Liver (tissue), 3 donors: ENCODE results near the gene ABHD2.

Experiments used
- GABPA ChIP-seq, 2 donors: IDR thresholded peaks in 1 of 2; conservative IDR thresholded peaks in 1 of 2; 2 replicates each; pipeline ENCODE4 v1.6.1; 2016; ENCODE audit warnings: antibody characterized with exemption in 2 of 2, mild to moderate bottlenecking in 1 of 2, moderate library complexity in 1 of 2
- JUND ChIP-seq, 2 donors: IDR thresholded peaks; 2 replicates each; pipeline ENCODE4 v1.6.1; 2016; ENCODE audit warnings: antibody characterized with exemption in 2 of 2
- NR2F2 ChIP-seq: IDR thresholded peaks from 2 replicates; pipeline ENCODE4 v1.6.1; 2016; ENCODE audit warnings: antibody characterized with exemption
- RXRA ChIP-seq, 2 donors: IDR thresholded peaks; 2 replicates each; pipeline ENCODE4 v1.6.1; 2017 to 2018; ENCODE audit warnings: antibody characterized with exemption in 2 of 2, mild to moderate bottlenecking in 1 of 2
- SP1 ChIP-seq: IDR thresholded peaks from 2 replicates; pipeline ENCODE4 v1.6.1; 2018; ENCODE audit warnings: antibody characterized with exemption, mild to moderate bottlenecking
- TAF1 ChIP-seq: conservative IDR thresholded peaks from 2 replicates; pipeline ENCODE4 v1.6.1; 2016; ENCODE audit warnings: antibody characterized with exemption, mild to moderate bottlenecking
- YY1 ChIP-seq: IDR thresholded peaks from 2 replicates; pipeline ENCODE4 v1.6.1; 2016; ENCODE audit warnings: antibody characterized with exemption, mild to moderate bottlenecking
- TF ChIP-seq, protein P1 (sequence below): fragments of 150-350 bp; IDR thresholded peaks from 2 replicates; pipeline ENCODE4 v1.5.1; 2017; ENCODE audit warnings: improper control_type of control experiment, low read depth, low read length; ENCODE audit not compliant: missing input control
- TF ChIP-seq, protein P2 (sequence below): IDR thresholded peaks from 2 replicates; pipeline ENCODE4 v1.6.1; 2016; ENCODE audit warnings: antibody characterized with exemption
- TF ChIP-seq, protein P3 (sequence below): IDR thresholded peaks from 2 replicates; pipeline ENCODE4 v1.6.1; 2016; ENCODE audit warnings: antibody characterized with exemption, mild to moderate bottlenecking
- donor health status: healthy.
- donor health status: healthy.

GRCh38 chr15:89231832-89232231, 143.6 kb downstream of the ABHD2 start:
- TF ChIP-seq, protein P1, sequence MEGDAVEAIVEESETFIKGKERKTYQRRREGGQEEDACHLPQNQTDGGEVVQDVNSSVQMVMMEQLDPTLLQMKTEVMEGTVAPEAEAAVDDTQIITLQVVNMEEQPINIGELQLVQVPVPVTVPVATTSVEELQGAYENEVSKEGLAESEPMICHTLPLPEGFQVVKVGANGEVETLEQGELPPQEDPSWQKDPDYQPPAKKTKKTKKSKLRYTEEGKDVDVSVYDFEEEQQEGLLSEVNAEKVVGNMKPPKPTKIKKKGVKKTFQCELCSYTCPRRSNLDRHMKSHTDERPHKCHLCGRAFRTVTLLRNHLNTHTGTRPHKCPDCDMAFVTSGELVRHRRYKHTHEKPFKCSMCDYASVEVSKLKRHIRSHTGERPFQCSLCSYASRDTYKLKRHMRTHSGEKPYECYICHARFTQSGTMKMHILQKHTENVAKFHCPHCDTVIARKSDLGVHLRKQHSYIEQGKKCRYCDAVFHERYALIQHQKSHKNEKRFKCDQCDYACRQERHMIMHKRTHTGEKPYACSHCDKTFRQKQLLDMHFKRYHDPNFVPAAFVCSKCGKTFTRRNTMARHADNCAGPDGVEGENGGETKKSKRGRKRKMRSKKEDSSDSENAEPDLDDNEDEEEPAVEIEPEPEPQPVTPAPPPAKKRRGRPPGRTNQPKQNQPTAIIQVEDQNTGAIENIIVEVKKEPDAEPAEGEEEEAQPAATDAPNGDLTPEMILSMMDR: no peak
- TF ChIP-seq TAF1 (no peak), JUND (IDR thresholded peaks at IDR 0.05) (no peak), GABPA (IDR thresholded peaks at IDR 0.05 in 1 of 2, conservative IDR thresholded peaks at IDR 0.05 in 1 of 2) (no peak), RXRA (IDR thresholded peaks at IDR 0.05) (no peak), NR2F2 (no peak), YY1 (no peak), SP1 (no peak)
- TF ChIP-seq, protein P2, sequence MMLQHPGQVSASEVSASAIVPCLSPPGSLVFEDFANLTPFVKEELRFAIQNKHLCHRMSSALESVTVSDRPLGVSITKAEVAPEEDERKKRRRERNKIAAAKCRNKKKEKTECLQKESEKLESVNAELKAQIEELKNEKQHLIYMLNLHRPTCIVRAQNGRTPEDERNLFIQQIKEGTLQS: no peak
- TF ChIP-seq, protein P3, sequence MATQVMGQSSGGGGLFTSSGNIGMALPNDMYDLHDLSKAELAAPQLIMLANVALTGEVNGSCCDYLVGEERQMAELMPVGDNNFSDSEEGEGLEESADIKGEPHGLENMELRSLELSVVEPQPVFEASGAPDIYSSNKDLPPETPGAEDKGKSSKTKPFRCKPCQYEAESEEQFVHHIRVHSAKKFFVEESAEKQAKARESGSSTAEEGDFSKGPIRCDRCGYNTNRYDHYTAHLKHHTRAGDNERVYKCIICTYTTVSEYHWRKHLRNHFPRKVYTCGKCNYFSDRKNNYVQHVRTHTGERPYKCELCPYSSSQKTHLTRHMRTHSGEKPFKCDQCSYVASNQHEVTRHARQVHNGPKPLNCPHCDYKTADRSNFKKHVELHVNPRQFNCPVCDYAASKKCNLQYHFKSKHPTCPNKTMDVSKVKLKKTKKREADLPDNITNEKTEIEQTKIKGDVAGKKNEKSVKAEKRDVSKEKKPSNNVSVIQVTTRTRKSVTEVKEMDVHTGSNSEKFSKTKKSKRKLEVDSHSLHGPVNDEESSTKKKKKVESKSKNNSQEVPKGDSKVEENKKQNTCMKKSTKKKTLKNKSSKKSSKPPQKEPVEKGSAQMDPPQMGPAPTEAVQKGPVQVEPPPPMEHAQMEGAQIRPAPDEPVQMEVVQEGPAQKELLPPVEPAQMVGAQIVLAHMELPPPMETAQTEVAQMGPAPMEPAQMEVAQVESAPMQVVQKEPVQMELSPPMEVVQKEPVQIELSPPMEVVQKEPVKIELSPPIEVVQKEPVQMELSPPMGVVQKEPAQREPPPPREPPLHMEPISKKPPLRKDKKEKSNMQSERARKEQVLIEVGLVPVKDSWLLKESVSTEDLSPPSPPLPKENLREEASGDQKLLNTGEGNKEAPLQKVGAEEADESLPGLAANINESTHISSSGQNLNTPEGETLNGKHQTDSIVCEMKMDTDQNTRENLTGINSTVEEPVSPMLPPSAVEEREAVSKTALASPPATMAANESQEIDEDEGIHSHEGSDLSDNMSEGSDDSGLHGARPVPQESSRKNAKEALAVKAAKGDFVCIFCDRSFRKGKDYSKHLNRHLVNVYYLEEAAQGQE: no peak
